ENCODE results near the gene MX2. TPM values are rescaled to one million over a fixed set of nuclear protein-coding genes. Genes with fewer than 3 reads are reported as not detected.

MX2 gene
- total and polyA plus RNA-seq, 7 experiments from 2014 or later: 46.7 to 116 (median 99.8) TPM

DNA sequence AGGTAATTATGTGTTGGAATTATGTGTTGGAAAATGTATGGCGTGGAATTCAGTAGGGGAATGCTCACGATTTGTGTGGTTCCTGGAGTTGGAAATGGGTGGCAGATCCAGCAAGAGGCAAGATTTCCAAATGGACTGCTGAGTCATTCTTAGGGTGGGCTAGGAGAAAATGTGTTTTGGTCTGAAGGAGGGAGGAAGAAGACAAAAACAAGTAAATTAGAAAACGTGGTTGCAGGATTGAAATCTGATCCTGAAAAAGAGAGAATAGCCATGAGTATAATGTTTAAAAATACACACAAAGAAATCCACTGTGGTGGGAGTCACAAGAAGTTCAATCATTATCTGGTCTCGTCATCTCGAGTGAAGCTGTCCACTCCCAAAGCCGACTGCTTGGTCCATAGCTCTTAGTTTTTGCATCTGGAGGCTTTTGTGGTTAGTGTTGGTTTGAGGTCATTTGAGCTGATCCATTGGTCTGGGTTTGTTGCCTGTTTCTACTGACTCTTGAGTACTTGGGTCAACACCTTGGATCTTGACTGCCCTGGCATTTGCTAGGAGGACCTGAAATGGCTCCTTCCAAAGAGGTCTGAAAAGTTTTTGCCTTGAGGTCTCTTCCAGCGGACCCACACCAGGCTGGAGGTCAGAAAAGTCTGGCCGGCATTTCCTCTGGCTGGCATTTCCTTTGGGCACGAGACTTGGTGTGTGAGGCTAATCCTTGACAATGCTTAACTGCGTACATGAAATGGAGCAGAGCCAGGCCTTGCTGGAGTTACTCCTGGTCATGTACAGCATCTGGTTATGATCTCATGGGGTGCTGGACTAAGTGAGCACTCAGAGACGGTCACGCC lies 9.2 kb downstream of the MX2 start:
- peak overlapping the region; percentile 46 to 99 (median 93) for H3K27ac Mint-ChIP-seq
- intact Hi-C loops (cut with micrococcal nuclease): loop anchor here in 1 of 2 donors (1.0 kb wide), 1 partner anchor 9 kb away; the partner anchor contains the start of gene MX2
- H3K4me1 Mint-ChIP-seq: peaks cover 44 to 92% (median 83%) of the 10 kb centered on the region in 7 donors
- CTCF ChIA-PET: interaction anchor here (0.7 to 1.4 kb wide), 3 partner anchors 84 to 489 kb away, joined by 3 to 4 read pairs (median 3); no protein-coding TSS in a partner anchor
- H3K9me3 ChIP-seq (ENCODE audit: control insufficient read depth in 2 of 3, low read length in 3 of 3): no peaks in the 10 kb centered on the region
- H3K9me3 Mint-ChIP-seq: no peaks in the 10 kb centered on the region
- no peaks in the 10 kb centered on the region for H3K27me3 ChIP-seq (ENCODE audit: control insufficient read depth in 2 of 2, insufficient read depth in 2 of 2, low read length in 2 of 2)
- POLR2A ChIA-PET: interaction anchor here (1.1 to 7.7 kb wide), 4 partner anchors 11 to 54 kb away, joined by 3 to 82 read pairs (median 40); partner anchors contain the start of genes MX1 and MX2
- H3K4me1 ChIP-seq (ENCODE audit: control insufficient read depth in 2 of 2, insufficient read depth in 2 of 2, low read length in 2 of 2): peaks cover 32 to 40% of the 10 kb centered on the region in 2 donors
- DNase-seq (no peak), ATAC-seq (no peak)
- H3K27ac ChIP-seq (ENCODE audit: low read depth, low read length): peak overlapping the region; percentile 88
- H3K27me3 Mint-ChIP-seq: no peaks in the 10 kb centered on the region
- H3K36me3 Mint-ChIP-seq: peaks cover 4 to 36% (median 17%) of the 10 kb centered on the region in 5 donors
- peaks cover 0 to 31% (median 0%) of the 10 kb centered on the region in 3 experiments for H3K36me3 ChIP-seq (ENCODE audit: control insufficient read depth in 2 of 3, insufficient read depth in 3 of 3, low read length in 3 of 3)
- H3K4me3 ChIP-seq (ENCODE audit: low read length): peak overlapping the region; percentile 65
- peak overlapping the region; percentile 59 to 99 (median 88) for H3K4me3 Mint-ChIP-seq

DNA sequence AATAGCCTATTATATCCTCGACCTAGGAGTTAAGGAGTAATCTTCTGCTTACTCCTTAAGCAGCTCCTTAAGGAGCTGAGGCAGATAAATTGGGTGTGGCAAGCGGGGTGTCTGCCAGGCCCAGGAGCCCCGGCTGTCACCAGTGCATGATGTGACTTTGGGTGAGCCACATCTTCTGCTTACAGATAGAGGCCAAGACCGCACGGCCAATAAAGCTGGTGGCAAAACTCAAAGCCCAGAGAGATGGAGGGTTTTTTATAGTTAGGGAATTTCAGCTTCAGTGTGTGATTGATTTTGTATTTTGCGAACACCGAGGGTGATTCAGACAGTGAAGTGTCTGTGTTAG lies 9.8 kb downstream of the MX2 start:
- no peaks in the 10 kb centered on the region for H3K9me3 ChIP-seq (ENCODE audit: control insufficient read depth in 2 of 3, low read length in 3 of 3)
- ATAC-seq (no peak), DNase-seq (no peak)
- peaks cover 0 to 36% (median 0%) of the 10 kb centered on the region in 3 experiments for H3K36me3 ChIP-seq (ENCODE audit: control insufficient read depth in 2 of 3, insufficient read depth in 3 of 3, low read length in 3 of 3)
- Mint-ChIP-seq H3K4me1 (peaks cover 41 to 86% (median 77%) of the 10 kb centered on the region in 7 donors), H3K36me3 (peaks cover 3 to 32% (median 15%) of the 10 kb centered on the region in 5 donors), H3K27me3 (no peaks in the 10 kb centered on the region), H3K27ac (peak overlapping the region in 4 of 9 donors; percentile 13 to 99 (median 53)), H3K4me3 (peak overlapping the region in 9 of 10 donors; percentile 17 to 99 (median 89)), H3K9me3 (no peaks in the 10 kb centered on the region)
- intact Hi-C loops (cut with micrococcal nuclease): no loop called here
- ChIA-PET POLR2A (interaction anchor here (1.1 to 7.7 kb wide), 4 partner anchors 12 to 88 kb away, joined by 3 to 82 read pairs (median 38); partner anchors contain the start of genes MX1 and MX2), CTCF (interaction anchor here (1.5 kb wide), 1 partner anchor 88 kb away, joined by 3 read pairs; no protein-coding TSS in a partner anchor)
- H3K27ac ChIP-seq (ENCODE audit: low read depth, low read length): no peak overlapping the region
- H3K4me3 ChIP-seq (ENCODE audit: low read length): peak overlapping the region; percentile 65
- no peaks in the 10 kb centered on the region for H3K27me3 ChIP-seq (ENCODE audit: control insufficient read depth in 2 of 2, insufficient read depth in 2 of 2, low read length in 2 of 2)
- peaks cover 32 to 40% of the 10 kb centered on the region in 2 donors for H3K4me1 ChIP-seq (ENCODE audit: control insufficient read depth in 2 of 2, insufficient read depth in 2 of 2, low read length in 2 of 2)

DNA sequence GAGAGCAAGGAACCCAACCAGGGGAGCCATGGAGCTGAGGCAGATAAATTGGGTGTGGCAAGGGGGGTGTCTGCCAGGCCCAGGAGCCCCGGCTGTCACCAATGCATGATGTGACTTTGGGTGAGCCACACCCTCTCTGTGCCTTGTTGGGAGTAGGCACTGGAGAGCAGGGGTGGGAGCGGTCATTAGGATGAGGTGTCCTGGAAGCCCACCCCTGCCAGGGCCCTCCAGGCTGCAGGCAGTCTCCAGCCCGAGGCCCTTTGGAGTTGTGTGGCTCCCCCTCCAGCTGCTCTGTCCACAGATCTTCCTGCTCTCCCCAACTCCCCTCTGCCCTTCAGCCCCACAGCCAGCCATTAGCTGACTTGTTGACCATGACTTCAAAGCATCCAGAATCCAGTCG lies 11.4 kb downstream of the MX2 start:
- CTCF ChIA-PET: interaction anchor here (0.6 to 1.5 kb wide), 2 partner anchors 70 to 90 kb away, joined by 3 read pairs; no protein-coding TSS in a partner anchor
- DNase-seq (no peak), ATAC-seq (no peak)
- H3K9me3 ChIP-seq (ENCODE audit: control insufficient read depth in 2 of 3, low read length in 3 of 3): no peaks in the 10 kb centered on the region
- H3K27ac Mint-ChIP-seq: peak overlapping the region in 3 of 9 donors; percentile 31 to 59 (median 57)
- peaks cover 35 to 76% (median 63%) of the 10 kb centered on the region in 7 donors for H3K4me1 Mint-ChIP-seq
- H3K36me3 ChIP-seq (ENCODE audit: control insufficient read depth in 2 of 3, insufficient read depth in 3 of 3, low read length in 3 of 3): peaks cover 0 to 41% (median 3%) of the 10 kb centered on the region in 3 experiments
- POLR2A ChIA-PET: interaction anchor here (1.3 to 7.7 kb wide), 3 partner anchors 11 to 52 kb away, joined by 4 to 82 read pairs (median 71); partner anchors contain the start of genes MX1 and MX2
- no peak overlapping the region for H3K4me3 ChIP-seq (ENCODE audit: low read length)
- peaks cover 8 to 32% (median 12%) of the 10 kb centered on the region in 5 donors for H3K36me3 Mint-ChIP-seq
- peaks cover 32 to 39% of the 10 kb centered on the region in 2 donors for H3K4me1 ChIP-seq (ENCODE audit: control insufficient read depth in 2 of 2, insufficient read depth in 2 of 2, low read length in 2 of 2)
- no peak overlapping the region for H3K27ac ChIP-seq (ENCODE audit: low read depth, low read length)
- H3K9me3 Mint-ChIP-seq: no peaks in the 10 kb centered on the region
- intact Hi-C loops (cut with micrococcal nuclease): no loop called here
- H3K27me3 ChIP-seq (ENCODE audit: control insufficient read depth in 2 of 2, insufficient read depth in 2 of 2, low read length in 2 of 2): no peaks in the 10 kb centered on the region
- peak overlapping the region in 4 of 10 donors; percentile 45 to 99 (median 72) for H3K4me3 Mint-ChIP-seq
- H3K27me3 Mint-ChIP-seq: no peaks in the 10 kb centered on the region

DNA sequence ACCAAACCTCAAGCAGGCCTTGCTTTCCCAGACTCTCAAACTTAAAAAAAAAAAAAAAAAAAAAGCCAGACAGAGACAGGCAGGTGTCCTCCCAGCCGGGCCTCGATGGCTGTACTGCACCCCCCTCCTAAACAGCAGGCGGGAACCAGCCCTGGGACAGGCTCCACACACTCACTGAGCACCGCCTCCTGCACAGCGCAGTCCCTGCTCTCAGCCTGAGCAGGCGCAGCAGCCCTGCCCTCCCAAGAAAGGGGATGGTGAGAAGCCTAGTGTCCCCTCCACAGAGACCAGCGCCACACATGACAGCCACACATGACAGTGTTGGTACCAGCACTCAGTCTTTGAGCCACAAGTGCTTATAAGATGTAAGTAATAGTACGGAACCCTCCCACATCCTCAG lies 11.9 kb downstream of the MX2 start:
- H3K27me3 ChIP-seq (ENCODE audit: control insufficient read depth in 2 of 2, insufficient read depth in 2 of 2, low read length in 2 of 2): no peaks in the 10 kb centered on the region
- H3K9me3 ChIP-seq (ENCODE audit: control insufficient read depth in 2 of 3, low read length in 3 of 3): no peaks in the 10 kb centered on the region
- H3K27ac ChIP-seq (ENCODE audit: low read depth, low read length): no peak overlapping the region
- H3K36me3 Mint-ChIP-seq: peaks cover 8 to 31% (median 14%) of the 10 kb centered on the region in 5 donors
- ChIA-PET POLR2A (interaction anchor here (1.3 to 7.7 kb wide), 2 partner anchors 10 to 51 kb away, joined by 4 to 82 read pairs; partner anchors contain the start of gene MX1), CTCF (interaction anchor here (0.6 kb wide), 1 partner anchor 70 kb away, joined by 3 read pairs; no protein-coding TSS in a partner anchor)
- H3K27ac Mint-ChIP-seq: peak overlapping the region in 3 of 9 donors; percentile 23 to 57 (median 31)
- H3K4me1 Mint-ChIP-seq: peaks cover 32 to 71% (median 58%) of the 10 kb centered on the region in 7 donors
- H3K9me3 Mint-ChIP-seq: no peaks in the 10 kb centered on the region
- ATAC-seq: no peak
- H3K4me3 ChIP-seq (ENCODE audit: low read length): no peak overlapping the region
- H3K4me3 Mint-ChIP-seq: peak overlapping the region in 1 of 10 donors; percentile 99
- H3K36me3 ChIP-seq (ENCODE audit: control insufficient read depth in 2 of 3, insufficient read depth in 3 of 3, low read length in 3 of 3): peaks cover 0 to 44% (median 3%) of the 10 kb centered on the region in 3 experiments
- H3K4me1 ChIP-seq (ENCODE audit: control insufficient read depth in 2 of 2, insufficient read depth in 2 of 2, low read length in 2 of 2): peaks cover 31 to 34% of the 10 kb centered on the region in 2 donors
- intact Hi-C loops (cut with micrococcal nuclease): no loop called here
- DNase-seq: no peak
- no peaks in the 10 kb centered on the region for H3K27me3 Mint-ChIP-seq

DNA sequence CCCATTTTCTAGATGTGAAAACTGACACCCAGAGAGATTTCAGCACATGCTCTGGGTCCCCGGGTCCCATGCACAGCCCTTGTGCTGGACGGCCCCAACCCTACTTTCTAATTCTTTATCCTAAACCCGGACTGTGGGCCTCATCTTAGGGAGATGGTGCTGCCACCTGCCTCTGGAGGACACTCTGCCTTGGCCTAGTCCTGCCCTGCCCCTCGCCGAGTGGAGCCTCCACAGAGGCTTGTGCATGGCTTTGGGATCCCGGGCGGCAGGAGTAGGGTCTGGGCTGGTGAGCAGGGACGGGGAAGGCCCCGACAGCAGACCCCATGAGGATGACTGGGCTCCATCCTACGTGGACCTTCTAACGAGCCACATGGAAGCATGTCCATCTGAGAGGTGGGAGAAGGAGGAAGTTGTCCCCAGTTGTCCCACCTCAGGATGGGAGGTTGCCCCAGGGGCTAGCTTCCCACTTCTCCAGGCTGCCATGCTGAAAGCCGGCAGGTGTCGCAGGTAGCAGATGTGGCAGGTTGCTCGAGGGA lies 12.4 kb downstream of the MX2 start:
- POLR2A ChIA-PET: interaction anchor here (1.1 kb wide), 1 partner anchor 11 kb away, joined by 3 read pairs; no protein-coding TSS in a partner anchor
- Histone ChIP-seq H3K4me1 (ENCODE audit: control insufficient read depth in 2 of 2, insufficient read depth in 2 of 2, low read length in 2 of 2) (peaks cover 26 to 29% of the 10 kb centered on the region in 2 donors), H3K27me3 (ENCODE audit: control insufficient read depth in 2 of 2, insufficient read depth in 2 of 2, low read length in 2 of 2) (no peaks in the 10 kb centered on the region), H3K27ac (ENCODE audit: low read depth, low read length) (no peak overlapping the region), H3K9me3 (ENCODE audit: control insufficient read depth in 2 of 3, low read length in 3 of 3) (no peaks in the 10 kb centered on the region), H3K4me3 (ENCODE audit: low read length) (no peak overlapping the region), H3K36me3 (ENCODE audit: control insufficient read depth in 2 of 3, insufficient read depth in 3 of 3, low read length in 3 of 3) (peaks cover 0 to 49% (median 3%) of the 10 kb centered on the region in 3 experiments)
- H3K36me3 Mint-ChIP-seq: peaks cover 8 to 31% (median 14%) of the 10 kb centered on the region in 5 donors
- intact Hi-C loops (cut with micrococcal nuclease): no loop called here
- peak overlapping the region in 1 of 9 donors; percentile 61 for H3K27ac Mint-ChIP-seq
- no peaks in the 10 kb centered on the region for H3K27me3 Mint-ChIP-seq
- ATAC-seq (no peak), DNase-seq (no peak)
- H3K9me3 Mint-ChIP-seq: no peaks in the 10 kb centered on the region
- CTCF ChIA-PET: no interaction called here
- peaks cover 29 to 66% (median 53%) of the 10 kb centered on the region in 7 donors for H3K4me1 Mint-ChIP-seq
- peak overlapping the region in 2 of 10 donors; percentile 4 to 50 for H3K4me3 Mint-ChIP-seq

DNA sequence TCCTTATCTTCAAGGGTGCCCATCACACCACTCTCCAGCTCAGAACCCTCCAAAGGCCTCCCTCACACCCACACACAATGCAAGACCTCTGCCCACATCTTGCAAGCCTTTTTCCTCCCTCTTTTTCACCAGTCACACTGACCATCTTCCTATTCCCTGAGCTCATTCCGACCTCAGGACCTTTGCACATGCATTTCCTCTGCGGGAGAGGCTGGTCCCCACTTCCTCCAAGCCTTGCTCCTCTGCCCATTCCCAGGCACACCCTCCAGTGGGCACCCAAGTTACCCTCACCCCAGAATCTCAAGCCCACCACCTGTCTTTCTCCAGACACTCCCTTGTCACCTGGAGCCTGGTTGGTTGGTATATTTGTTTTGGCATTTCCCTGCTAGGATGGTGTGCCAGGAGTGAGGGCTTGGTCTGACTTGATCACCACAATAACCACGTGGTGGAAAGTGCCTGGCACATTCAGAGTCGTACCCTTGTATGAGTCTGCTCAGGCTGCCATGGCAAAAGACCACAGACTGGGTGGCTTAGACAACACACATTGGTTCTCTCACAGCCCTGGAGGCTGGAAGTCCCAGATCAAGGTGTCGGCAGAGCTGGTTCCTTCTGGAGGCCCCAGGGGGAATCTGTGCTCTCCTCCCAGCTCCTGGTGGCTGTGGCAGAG lies 13.2 kb downstream of the MX2 start:
- intact Hi-C loops (cut with micrococcal nuclease): no loop called here
- H3K4me1 Mint-ChIP-seq: peaks cover 24 to 62% (median 48%) of the 10 kb centered on the region in 7 donors
- Histone ChIP-seq H3K9me3 (ENCODE audit: control insufficient read depth in 2 of 3, low read length in 3 of 3) (no peaks in the 10 kb centered on the region), H3K4me3 (ENCODE audit: low read length) (no peak overlapping the region), H3K36me3 (ENCODE audit: control insufficient read depth in 2 of 3, insufficient read depth in 3 of 3, low read length in 3 of 3) (peaks cover 0 to 56% (median 3%) of the 10 kb centered on the region in 3 experiments), H3K27me3 (ENCODE audit: control insufficient read depth in 2 of 2, insufficient read depth in 2 of 2, low read length in 2 of 2) (no peaks in the 10 kb centered on the region), H3K4me1 (ENCODE audit: control insufficient read depth in 2 of 2, insufficient read depth in 2 of 2, low read length in 2 of 2) (peaks cover 23 to 27% of the 10 kb centered on the region in 2 donors), H3K27ac (ENCODE audit: low read depth, low read length) (no peak overlapping the region)
- no peak for ATAC-seq
- POLR2A ChIA-PET: interaction anchor here (1.1 kb wide), 1 partner anchor 11 kb away, joined by 3 read pairs; no protein-coding TSS in a partner anchor
- DNase-seq: no peak
- no peaks in the 10 kb centered on the region for H3K27me3 Mint-ChIP-seq
- H3K27ac Mint-ChIP-seq: peak overlapping the region in 6 of 9 donors; percentile 3 to 70 (median 52)
- CTCF ChIA-PET: no interaction called here
- peaks cover 8 to 30% (median 14%) of the 10 kb centered on the region in 5 donors for H3K36me3 Mint-ChIP-seq
- no peaks in the 10 kb centered on the region for H3K9me3 Mint-ChIP-seq
- H3K4me3 Mint-ChIP-seq: peak overlapping the region in 2 of 10 donors; percentile 4 to 50

All from naive thymus-derived CD4-positive, alpha-beta T cell (primary cell).